Measurements from ENCODE around the gene GEMIN8. TPM values are rescaled to one million over a fixed set of nuclear protein-coding genes. Genes with fewer than 3 reads are reported as not detected.
A peak's percentile ranks its signal among the peaks of the same experiment; 100 is the strongest.

GEMIN8 gene
- total RNA-seq, 2 donors from 2014 or later = 11.4 to 13.4 TPM

- Histone ChIP-seq H3K36me3 (no peaks in the 10 kb centered on the region), H3K27me3 (replicated peaks; ENCODE audit: insufficient read depth) (no peaks in the 10 kb centered on the region), H3K27ac (no peak overlapping the region), H3K4me3 (no peak overlapping the region), H3K9me3 (no peaks in the 10 kb centered on the region), H3K4me1 (replicated peaks) (no peaks in the 10 kb centered on the region)
- intact Hi-C loops (cut with DNase I) = loop anchor here (5.0 to 10.0 kb wide), 3 partner anchors 280 to 528 kb away; no protein-coding TSS in a partner anchor
- WGBS = 4% methylated on average over 2 of the region's 2 CpGs
- peak; percentile 14 for DNase-seq (ENCODE audit: low spot score)
- TF ChIP-seq, protein P1, sequence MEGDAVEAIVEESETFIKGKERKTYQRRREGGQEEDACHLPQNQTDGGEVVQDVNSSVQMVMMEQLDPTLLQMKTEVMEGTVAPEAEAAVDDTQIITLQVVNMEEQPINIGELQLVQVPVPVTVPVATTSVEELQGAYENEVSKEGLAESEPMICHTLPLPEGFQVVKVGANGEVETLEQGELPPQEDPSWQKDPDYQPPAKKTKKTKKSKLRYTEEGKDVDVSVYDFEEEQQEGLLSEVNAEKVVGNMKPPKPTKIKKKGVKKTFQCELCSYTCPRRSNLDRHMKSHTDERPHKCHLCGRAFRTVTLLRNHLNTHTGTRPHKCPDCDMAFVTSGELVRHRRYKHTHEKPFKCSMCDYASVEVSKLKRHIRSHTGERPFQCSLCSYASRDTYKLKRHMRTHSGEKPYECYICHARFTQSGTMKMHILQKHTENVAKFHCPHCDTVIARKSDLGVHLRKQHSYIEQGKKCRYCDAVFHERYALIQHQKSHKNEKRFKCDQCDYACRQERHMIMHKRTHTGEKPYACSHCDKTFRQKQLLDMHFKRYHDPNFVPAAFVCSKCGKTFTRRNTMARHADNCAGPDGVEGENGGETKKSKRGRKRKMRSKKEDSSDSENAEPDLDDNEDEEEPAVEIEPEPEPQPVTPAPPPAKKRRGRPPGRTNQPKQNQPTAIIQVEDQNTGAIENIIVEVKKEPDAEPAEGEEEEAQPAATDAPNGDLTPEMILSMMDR (IDR thresholded peaks at IDR 0.05) = peak; percentile 22 to 70 (median 62)
- no peak for TF ChIP-seq POLR2A (IDR thresholded peaks at IDR 0.05)
- TF ChIP-seq POLR2AphosphoS5 (IDR thresholded peaks at IDR 0.05) = peak; percentile 8
Observed at GRCh38 chrX:14032406-14032805, 2.7 kb upstream of the GEMIN8 start.

DNA sequence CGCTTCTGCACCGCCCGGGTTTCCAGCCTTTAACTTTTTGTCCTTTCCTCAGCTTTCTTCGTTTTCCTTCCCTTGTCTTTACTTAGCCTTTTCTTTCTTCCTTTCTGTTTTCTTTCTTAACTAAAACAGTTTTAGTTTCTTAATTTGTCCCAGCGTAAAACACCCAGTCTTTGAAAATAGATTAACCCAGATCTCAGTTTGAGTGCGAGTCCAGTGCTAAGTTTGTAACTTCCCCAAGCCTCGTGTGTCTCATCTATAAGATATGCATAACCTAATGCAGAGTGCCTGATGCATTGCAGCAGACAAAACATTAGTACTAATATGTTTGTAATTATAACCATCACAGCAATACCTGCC lies 460 bp upstream of the GEMIN8 start:
- DNase-seq (ENCODE audit: low spot score) = no peak
- no peaks in the 10 kb centered on the region for H3K36me3 ChIP-seq
- no peaks in the 10 kb centered on the region for H3K4me1 ChIP-seq (replicated peaks)
- 0% methylated on average over 7 of the region's 7 CpGs for WGBS
- H3K9me3 ChIP-seq = no peaks in the 10 kb centered on the region
- TF ChIP-seq, protein P1 (IDR thresholded peaks at IDR 0.05) = no peak
- no peak for TF ChIP-seq POLR2A (IDR thresholded peaks at IDR 0.05)
- TF ChIP-seq POLR2AphosphoS5 (IDR thresholded peaks at IDR 0.05) = no peak
- peak overlapping the region; percentile 70 to 74 for H3K27ac ChIP-seq
- peak overlapping the region; percentile 50 to 54 for H3K4me3 ChIP-seq
- intact Hi-C loops (cut with DNase I) = loop anchor here (5.0 to 10.0 kb wide), 3 partner anchors 278 to 525 kb away; no protein-coding TSS in a partner anchor
- no peaks in the 10 kb centered on the region for H3K27me3 ChIP-seq (replicated peaks; ENCODE audit: insufficient read depth)

GRCh38 chrX:14029039-14029424 lies 660 bp downstream of the GEMIN8 start:
- TF ChIP-seq POLR2A (IDR thresholded peaks at IDR 0.05) = no peak
- TF ChIP-seq POLR2AphosphoS5 (IDR thresholded peaks at IDR 0.05) = no peak
- TF ChIP-seq, protein P1 (IDR thresholded peaks at IDR 0.05) = no peak
- intact Hi-C loops (cut with DNase I) = loop anchor here (5.0 kb wide), 1 partner anchor 362 kb away; no protein-coding TSS in a partner anchor
- no peak for DNase-seq (ENCODE audit: low spot score)
- 3% methylated on average over 6 of the region's 7 CpGs for WGBS
- no peaks in the 10 kb centered on the region for H3K36me3 ChIP-seq
- no peaks in the 10 kb centered on the region for H3K9me3 ChIP-seq
- no peaks in the 10 kb centered on the region for H3K4me1 ChIP-seq (replicated peaks)
- H3K27me3 ChIP-seq (replicated peaks; ENCODE audit: insufficient read depth) = no peaks in the 10 kb centered on the region
- H3K4me3 ChIP-seq = peak overlapping the region; percentile 50 to 54
- H3K27ac ChIP-seq = peak overlapping the region; percentile 70 to 74

- H3K27me3 ChIP-seq (replicated peaks; ENCODE audit: insufficient read depth) = no peaks in the 10 kb centered on the region
- TF ChIP-seq, protein P1 (IDR thresholded peaks at IDR 0.05) = no peak
- TF ChIP-seq POLR2AphosphoS5 (IDR thresholded peaks at IDR 0.05) = no peak
- H3K4me1 ChIP-seq (replicated peaks) = no peaks in the 10 kb centered on the region
- no peak for DNase-seq (ENCODE audit: low spot score)
- no peak overlapping the region for H3K4me3 ChIP-seq
- intact Hi-C loops (cut with DNase I) = loop anchor here (5.0 kb wide), 1 partner anchor 361 kb away; no protein-coding TSS in a partner anchor
- no peak overlapping the region for H3K27ac ChIP-seq
- H3K36me3 ChIP-seq = no peaks in the 10 kb centered on the region
- WGBS = 38% methylated on average over 3 of the region's 3 CpGs
- H3K9me3 ChIP-seq = no peaks in the 10 kb centered on the region
Observed at GRCh38 chrX:14028473-14028872, 1.2 kb downstream of the GEMIN8 start.

DNA sequence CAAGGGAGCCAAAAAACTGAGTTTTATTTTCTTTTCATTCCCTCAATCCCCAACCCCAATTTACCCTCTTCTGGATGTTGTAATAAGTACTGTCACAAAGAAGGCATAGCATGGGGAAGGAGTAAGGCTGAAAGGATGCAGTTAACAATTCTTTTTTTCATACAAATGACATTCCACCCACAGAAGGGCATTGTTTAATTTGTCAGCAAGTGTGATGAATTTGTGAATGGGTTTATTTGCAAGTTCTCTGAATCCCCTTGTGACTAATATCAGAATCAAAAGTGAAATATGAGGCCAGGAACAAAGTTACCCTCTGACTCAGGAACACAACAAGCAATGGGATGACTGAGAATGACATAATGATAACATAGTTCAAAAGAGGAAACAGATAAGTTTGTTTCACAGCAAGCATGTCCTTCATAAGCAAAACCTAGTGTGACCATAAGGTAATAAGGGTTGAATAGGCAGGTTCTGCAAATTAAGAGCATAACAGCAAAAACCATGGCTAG lies 2.1 kb downstream of the GEMIN8 start:
- intact Hi-C loops (cut with DNase I) = loop anchor here (5.0 kb wide), 1 partner anchor 360 kb away; no protein-coding TSS in a partner anchor
- no peak overlapping the region for H3K27ac ChIP-seq

More for the DNA sequence above, 2.1 kb downstream of the GEMIN8 start:
- H3K4me3 ChIP-seq = no peak overlapping the region
- no peak for DNase-seq (ENCODE audit: low spot score)
- H3K27me3 ChIP-seq (replicated peaks; ENCODE audit: insufficient read depth) = no peaks in the 10 kb centered on the region
- H3K36me3 ChIP-seq = no peaks in the 10 kb centered on the region
- H3K9me3 ChIP-seq = no peaks in the 10 kb centered on the region
- no peaks in the 10 kb centered on the region for H3K4me1 ChIP-seq (replicated peaks)
- TF ChIP-seq POLR2AphosphoS5 (IDR thresholded peaks at IDR 0.05) (no peak), POLR2A (IDR thresholded peaks at IDR 0.05) (no peak)
- TF ChIP-seq, protein P1 (IDR thresholded peaks at IDR 0.05) = no peak

Measured in prostate gland (tissue), 2 donors.